GM04504 (cell line): ENCODE data around the gene TJAP1.
"Not testable (repeated sequence)": the region's sequence is repeated elsewhere in the genome, so short reads cannot be mapped to it uniquely, and the experiment has no call there.

Experiments used
- DNase-seq: peaks from one replicate; pipeline ENCODE4 v3.0.0-alpha.2; 2012; ENCODE audit warnings: low read depth

Gene TJAP1

GRCh38 chr6:43505718-43506117 lies 28.3 kb downstream of the TJAP1 start:
- DNase-seq = no peak

- no peak for DNase-seq
These were observed 28.8 kb downstream of the TJAP1 start for GRCh38 chr6:43506171-43506570.

- peak; percentile 62 for DNase-seq
These were observed 29.5 kb downstream of the TJAP1 start for GRCh38 chr6:43506667-43507471.

- no peak for DNase-seq
These were observed 31.2 kb downstream of the TJAP1 start for GRCh38 chr6:43508481-43509141.

GRCh38 chr6:43509142-43509983 lies 32.0 kb downstream of the TJAP1 start:
- DNase-seq = no peak

- peak; percentile 68 for DNase-seq
These were observed 32.8 kb downstream of the TJAP1 start, which contains the start of gene LRRC73 for GRCh38 chr6:43509984-43510826. Gene LRRC73, minus strand, starts transcription at chr6:43510346. Its CDS starts 561 bp downstream, at chr6:43509785.

GRCh38 chr6:43510827-43511163 lies 33.4 kb downstream of the TJAP1 start:
- DNase-seq = no peak

- DNase-seq = no peak
These were observed 34.5 kb downstream of the TJAP1 start for GRCh38 chr6:43511824-43512415.

DNA sequence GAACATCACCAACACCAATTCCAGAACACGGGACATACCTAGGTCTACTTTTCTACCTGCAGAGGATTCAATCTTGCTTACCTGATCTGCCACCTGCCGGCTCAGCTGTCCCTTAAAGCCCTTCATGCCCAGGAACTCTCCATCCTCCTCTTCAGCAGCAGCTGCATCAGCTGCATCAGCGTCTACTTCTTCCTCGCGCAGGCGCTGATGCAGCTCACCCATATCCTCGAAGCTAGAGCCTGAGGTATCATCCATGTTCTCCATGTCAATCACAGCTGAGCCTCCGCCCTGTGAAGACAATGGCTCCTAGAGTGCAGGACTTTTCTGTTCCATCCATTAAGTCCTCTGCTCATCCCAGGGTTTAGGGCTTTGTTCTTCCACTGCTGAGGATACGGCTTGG lies 38.4 kb downstream of the TJAP1 start:
- DNase-seq = no peak

- DNase-seq = no peak
These were observed 39.0 kb downstream of the TJAP1 start for GRCh38 chr6:43516367-43516696.

GRCh38 chr6:43516697-43517504 lies 39.5 kb downstream of the TJAP1 start, which contains the start of the genes POLR1C and YIPF3:
Gene POLR1C, plus strand, starts transcription at chr6:43517089. Its CDS starts 21 bp downstream, at chr6:43517110.
Gene YIPF3, minus strand, starts transcription at chr6:43516926. Its CDS starts 119 bp downstream, at chr6:43516807.
- DNase-seq = peak; percentile 96

DNA sequence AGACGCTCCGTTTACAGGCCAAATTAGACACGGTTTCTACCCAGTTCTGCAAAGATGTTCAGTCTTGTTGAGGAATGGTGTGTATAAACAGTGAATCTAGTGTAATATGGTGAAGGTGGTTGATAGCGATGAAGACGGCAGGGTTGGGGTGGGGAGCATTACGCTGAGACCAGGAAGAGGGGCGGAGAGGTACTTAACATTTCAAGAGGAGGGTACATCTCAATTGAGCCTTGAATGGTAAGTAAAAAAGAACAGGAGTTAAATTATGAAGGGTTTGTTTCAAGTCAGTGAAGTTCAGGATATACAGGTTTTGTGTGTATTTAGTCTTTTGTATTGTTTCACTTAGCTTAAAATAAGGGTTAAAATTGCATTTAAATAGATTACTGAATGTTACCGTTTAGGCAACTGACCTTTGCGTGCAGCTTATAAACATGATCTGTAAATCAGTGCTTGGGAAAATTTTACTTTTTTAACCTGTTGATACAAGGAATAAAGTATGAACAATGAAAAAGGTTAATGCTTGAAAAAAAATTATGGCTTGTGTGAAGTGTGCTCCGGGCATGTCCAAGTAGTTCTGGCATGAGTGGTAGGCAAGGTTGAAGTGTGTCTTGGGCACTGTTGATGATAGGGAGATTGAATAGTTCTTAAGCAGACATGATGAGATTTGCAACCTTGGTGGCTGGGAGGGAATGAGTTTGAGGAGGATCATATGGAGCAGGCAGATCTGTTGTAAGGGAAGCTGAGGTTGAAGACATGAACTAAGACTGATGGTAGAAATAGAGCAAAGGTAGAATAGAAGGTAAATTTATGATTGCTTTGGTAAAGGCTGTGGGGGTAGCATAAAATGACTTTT lies 40.4 kb downstream of the TJAP1 start:
- no peak for DNase-seq

DNA sequence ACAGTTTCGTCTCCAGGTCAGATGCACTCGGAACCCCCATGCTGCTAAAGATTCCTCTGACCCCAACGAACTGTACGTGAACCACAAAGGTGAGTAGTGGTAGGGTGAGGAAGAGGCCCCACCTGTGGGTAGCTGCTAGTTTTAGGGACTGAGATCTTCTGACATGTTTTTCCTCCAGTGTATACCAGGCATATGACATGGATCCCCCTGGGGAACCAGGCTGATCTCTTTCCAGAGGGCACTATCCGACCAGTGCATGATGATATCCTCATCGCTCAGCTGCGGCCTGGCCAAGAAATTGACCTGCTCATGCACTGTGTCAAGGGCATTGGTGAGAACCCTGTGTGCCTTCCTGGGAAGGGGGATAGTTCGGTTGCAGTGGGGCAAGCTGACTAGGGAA lies 42.7 kb downstream of the TJAP1 start:
- DNase-seq = no peak

DNA sequence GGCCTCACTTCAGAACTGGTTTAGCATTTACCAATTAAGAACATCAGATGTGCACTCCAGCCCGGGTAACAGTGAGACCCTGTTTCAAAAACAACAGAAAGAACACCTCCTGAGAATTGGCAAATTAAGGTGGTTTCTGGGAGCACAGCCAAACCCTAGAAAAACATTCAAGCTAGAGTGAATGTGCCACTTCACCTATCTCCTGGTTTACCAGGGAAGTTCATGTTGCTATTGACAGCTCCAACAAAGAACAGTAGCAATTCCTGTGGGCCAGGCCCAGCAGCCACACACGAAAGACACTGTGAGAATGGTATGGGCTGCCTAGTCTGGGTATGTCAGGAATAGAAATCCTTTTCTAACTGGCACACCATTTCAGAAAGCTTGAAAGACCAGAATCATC lies 44.5 kb downstream of the TJAP1 start:
- no peak for DNase-seq

- no peak for DNase-seq
These were observed 45.3 kb downstream of the TJAP1 start for GRCh38 chr6:43522547-43523261.

DNA sequence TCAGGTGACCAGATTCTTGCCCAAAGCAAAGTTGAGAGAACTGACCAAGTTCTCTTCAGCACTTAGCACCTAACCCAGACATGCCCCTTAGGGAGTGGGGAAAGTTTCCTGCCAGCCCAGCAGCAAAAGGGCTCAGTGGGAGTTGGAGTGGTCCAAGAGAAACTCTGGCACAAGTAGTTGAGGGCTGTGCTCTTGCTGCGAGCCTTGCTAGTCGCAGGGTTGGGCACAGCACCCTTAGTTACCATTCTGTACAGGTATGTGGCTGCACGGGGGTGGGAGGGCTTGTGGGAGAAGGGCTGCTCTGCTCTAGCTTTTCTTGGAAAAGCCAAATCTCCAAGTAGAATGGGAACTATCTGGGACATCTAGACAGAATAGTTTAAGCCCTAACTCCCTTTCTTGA lies 45.9 kb downstream of the TJAP1 start:
- no peak for DNase-seq

DNA sequence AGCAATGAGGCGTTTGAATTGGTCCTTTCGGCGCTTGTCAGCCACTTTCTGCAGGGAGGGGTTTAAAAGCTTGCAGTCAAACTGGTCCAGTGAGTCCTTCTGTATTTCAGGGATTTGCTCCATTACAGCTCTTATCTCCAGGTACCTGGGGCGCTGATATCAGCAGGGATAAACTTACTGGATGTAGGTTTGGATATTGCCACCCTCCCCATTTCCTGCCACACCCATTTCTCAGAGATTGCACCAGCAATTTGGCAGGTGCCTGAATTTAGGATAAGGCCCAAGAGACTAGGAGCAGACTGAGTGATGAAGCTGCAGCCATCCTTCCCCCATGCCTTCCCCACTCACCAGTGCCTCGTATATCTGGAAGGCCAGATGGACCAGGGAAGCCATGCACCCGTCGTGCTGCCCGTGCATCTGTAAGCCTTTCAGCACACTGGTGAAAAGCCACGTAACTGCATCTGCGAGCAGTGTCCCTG lies 47.2 kb downstream of the TJAP1 start:
- no peak for DNase-seq

GRCh38 chr6:43532201-43532600 lies 54.8 kb downstream of the TJAP1 start:
- no peak for DNase-seq

- not testable (repeated sequence) for DNase-seq
These were observed 61.6 kb downstream of the TJAP1 start for GRCh38 chr6:43538986-43539385.
